SK-N-MC (cell line): Measurements from ENCODE around the gene PTPRN2.

Experiments
- EZH2 ChIP-seq: fragments of 200-600 bp; sonication (generic); IDR thresholded peaks from one replicate; pipeline ENCODE4 v1.6.1; 2017; ENCODE audit warnings: antibody characterized with exemption
- POLR2AphosphoS5 ChIP-seq: IDR thresholded peaks from 2 replicates; pipeline ENCODE4 v1.6.1; 2012; ENCODE audit warnings: mild to moderate bottlenecking, low read depth, low read length, borderline replicate concordance

- no peak for TF ChIP-seq EZH2
- TF ChIP-seq POLR2AphosphoS5: no peak
These were observed 182.3 kb downstream of the PTPRN2 start for GRCh38 chr7:158405324-158405723.
